Smooth muscle cell (in vitro differentiated cells): Measurements from ENCODE around the gene TSPAN15. TPM values are rescaled to one million over a fixed set of nuclear protein-coding genes. Genes with fewer than 3 reads are reported as not detected.
"Not testable (repeated sequence)": the region's sequence is repeated elsewhere in the genome, so short reads cannot be mapped to it uniquely, and the experiment has no call there.

ENCODE experiments used
- DNase-seq: peaks from one replicate; lab custom pipeline; 2025; ENCODE audit not compliant: unreplicated experiment; lab: John Stamatoyannopoulos, UW
- H2AFZ ChIP-seq: fragments of 200-600 bp; sonication (generic); 2 replicates; pipeline ENCODE4 v1.6.0; 2016; ENCODE audit warnings: antibody characterized with exemption, low read depth, mild to moderate bottlenecking
- H3F3A ChIP-seq: fragments of 200-600 bp; sonication (generic); 2 replicates; pipeline ENCODE4 v1.6.0; 2017; ENCODE audit warnings: antibody characterized with exemption, low read depth
- H3K27ac ChIP-seq: fragments of 200-600 bp; sonication (generic); 2 replicates; pipeline ENCODE4 v1.5.1; 2016; ENCODE audit warnings: low read depth, mild to moderate bottlenecking
- H3K27me3 ChIP-seq: fragments of 200-600 bp; sonication (generic); 2 replicates; pipeline ENCODE4 v1.6.1; 2016; ENCODE audit warnings: low read depth, mild to moderate bottlenecking
- H3K36me3 ChIP-seq: fragments of 200-600 bp; sonication (generic); 2 replicates; pipeline ENCODE4 v1.5.1; 2016; ENCODE audit warnings: low read depth
- H3K4me1 ChIP-seq: fragments of 200-600 bp; sonication (generic); 2 replicates; pipeline ENCODE4 v1.5.1; 2016; ENCODE audit warnings: low read depth
- H3K4me2 ChIP-seq: fragments of 200-600 bp; sonication (generic); 2 replicates; pipeline ENCODE4 v1.6.0; 2016; ENCODE audit warnings: mild to moderate bottlenecking
- H3K4me3 ChIP-seq: fragments of 200-600 bp; sonication (generic); 2 replicates; pipeline ENCODE4 v1.5.1; 2016; ENCODE audit warnings: mild to moderate bottlenecking
- H3K79me2 ChIP-seq: fragments of 200-600 bp; sonication (generic); 2 replicates; pipeline ENCODE4 v1.6.0; 2016; ENCODE audit warnings: low read depth, mild to moderate bottlenecking
- H3K9ac ChIP-seq: fragments of 200-600 bp; sonication (generic); 2 replicates; pipeline ENCODE4 v1.6.0; 2016; ENCODE audit warnings: low read depth
- H3K9me3 ChIP-seq: fragments of 200-600 bp; sonication (generic); replicated peaks from 2 replicates; pipeline ENCODE4 v1.5.1; 2016; ENCODE audit warnings: low read depth
- H4K20me1 ChIP-seq: fragments of 200-600 bp; sonication (generic); 2 replicates; pipeline ENCODE4 v1.6.0; 2016; ENCODE audit warnings: low read depth
- WGBS: methylation state at CpG from one replicate; pipeline ENCODE4 v1.1.7; 2016; ENCODE audit warnings: low lambda C conversion rate; 5-methylcytosine and 5-hydroxymethylcytosine counted together
- polyA plus RNA-seq: library from polyadenylated mRNA; unstranded; fragments of >200 nt; fragmentation: Nextera tagmentation; extraction: Ambion mirVana; gene quantifications from 2 replicates; pipeline ENCODE4 v1.2.1, GENCODE V29; 2016
- total RNA-seq: library from RNA; depleted of rRNA; stranded (reverse); fragments of >200 nt; gene quantifications from 2 replicates; pipeline ENCODE4 v1.2.3, GENCODE V29; 2014
- TF ChIP-seq, protein P1 (sequence below): fragments of 200-600 bp; sonication (generic); IDR thresholded peaks from 2 replicates; pipeline ENCODE4 v1.5.1; 2017; ENCODE audit warnings: borderline replicate concordance, mild to moderate bottlenecking, antibody characterized with exemption; ENCODE audit not compliant: insufficient read depth, poor library complexity, severe bottlenecking

Gene TSPAN15
- total and polyA plus RNA-seq, 2 experiments from 2014 or later, result 113 to 249 TPM

DNA sequence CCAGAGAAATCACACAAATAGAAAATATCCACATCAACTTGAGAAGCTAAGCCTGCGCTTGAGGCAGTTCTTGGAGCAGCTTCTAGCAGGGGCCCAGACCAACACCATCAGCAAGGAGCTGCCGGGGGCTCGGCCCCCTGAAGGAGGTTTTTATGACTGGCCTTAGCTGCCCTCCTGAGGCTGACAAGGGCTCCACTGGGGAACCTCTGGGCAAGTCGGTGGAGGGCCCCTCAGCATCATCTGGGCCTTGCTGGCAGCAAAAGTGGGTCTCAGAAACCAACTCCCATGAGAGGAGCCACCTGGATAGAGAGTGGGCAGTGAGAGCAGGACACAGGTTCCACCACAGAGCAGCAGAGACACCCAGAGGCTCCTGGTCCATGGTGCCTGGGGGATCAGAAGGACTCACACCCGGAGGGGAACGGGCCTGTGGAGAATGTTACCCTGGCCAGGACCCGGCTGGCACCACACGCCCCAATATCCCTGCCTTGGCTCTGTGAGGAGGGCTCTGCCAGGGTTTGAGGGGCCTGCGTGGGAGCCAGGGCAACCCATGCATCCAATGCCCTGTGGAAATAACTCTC lies 66.1 kb downstream of the TSPAN15 start:
- no peak overlapping the region for H3K9ac ChIP-seq
- 91% methylated on average over 9 of the region's 9 CpGs for WGBS
- H3K79me2 ChIP-seq, result no peaks in the 10 kb centered on the region
- no peaks in the 10 kb centered on the region for H3K9me3 ChIP-seq
- H3K36me3 ChIP-seq, result peaks cover 7% of the 10 kb centered on the region
- DNase-seq, result no peak
- H3K27me3 ChIP-seq, result no peaks in the 10 kb centered on the region
- no peak overlapping the region for H3K27ac ChIP-seq
- no peak overlapping the region for H3K4me3 ChIP-seq
- no peaks in the 10 kb centered on the region for H3K4me1 ChIP-seq
- no peaks in the 10 kb centered on the region for H3F3A ChIP-seq
- TF ChIP-seq, protein P1, sequence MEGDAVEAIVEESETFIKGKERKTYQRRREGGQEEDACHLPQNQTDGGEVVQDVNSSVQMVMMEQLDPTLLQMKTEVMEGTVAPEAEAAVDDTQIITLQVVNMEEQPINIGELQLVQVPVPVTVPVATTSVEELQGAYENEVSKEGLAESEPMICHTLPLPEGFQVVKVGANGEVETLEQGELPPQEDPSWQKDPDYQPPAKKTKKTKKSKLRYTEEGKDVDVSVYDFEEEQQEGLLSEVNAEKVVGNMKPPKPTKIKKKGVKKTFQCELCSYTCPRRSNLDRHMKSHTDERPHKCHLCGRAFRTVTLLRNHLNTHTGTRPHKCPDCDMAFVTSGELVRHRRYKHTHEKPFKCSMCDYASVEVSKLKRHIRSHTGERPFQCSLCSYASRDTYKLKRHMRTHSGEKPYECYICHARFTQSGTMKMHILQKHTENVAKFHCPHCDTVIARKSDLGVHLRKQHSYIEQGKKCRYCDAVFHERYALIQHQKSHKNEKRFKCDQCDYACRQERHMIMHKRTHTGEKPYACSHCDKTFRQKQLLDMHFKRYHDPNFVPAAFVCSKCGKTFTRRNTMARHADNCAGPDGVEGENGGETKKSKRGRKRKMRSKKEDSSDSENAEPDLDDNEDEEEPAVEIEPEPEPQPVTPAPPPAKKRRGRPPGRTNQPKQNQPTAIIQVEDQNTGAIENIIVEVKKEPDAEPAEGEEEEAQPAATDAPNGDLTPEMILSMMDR, result no peak
- H3K4me2 ChIP-seq, result no peak overlapping the region
- no peak overlapping the region for H2AFZ ChIP-seq
- peaks cover 14% of the 10 kb centered on the region for H4K20me1 ChIP-seq

DNA sequence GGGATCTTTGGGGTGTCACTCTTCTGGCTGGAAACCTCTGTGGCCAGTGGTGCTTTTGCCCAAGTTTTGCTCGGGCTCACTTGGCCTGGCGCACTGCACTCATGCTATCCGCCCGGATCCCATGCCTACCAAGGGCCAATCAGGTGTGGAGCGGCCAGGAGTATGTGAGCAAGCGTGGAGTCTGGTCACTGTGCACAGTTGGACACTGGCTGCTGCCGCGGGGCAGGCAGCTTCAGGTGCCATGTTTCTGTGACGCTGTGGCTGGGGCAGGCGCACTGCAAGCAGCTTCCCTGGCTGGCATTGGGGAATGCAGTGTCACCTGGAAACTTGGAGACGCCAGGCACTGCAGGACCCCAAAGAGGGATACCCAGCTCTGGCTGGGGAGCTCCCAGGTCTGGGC lies 76.7 kb downstream of the TSPAN15 start:
- H3K4me3 ChIP-seq, result no peak overlapping the region
- no peak overlapping the region for H2AFZ ChIP-seq
- no peaks in the 10 kb centered on the region for H3K27me3 ChIP-seq
- no peak for DNase-seq
- no peaks in the 10 kb centered on the region for H3K79me2 ChIP-seq
- no peaks in the 10 kb centered on the region for H3K36me3 ChIP-seq
- no peaks in the 10 kb centered on the region for H4K20me1 ChIP-seq
- H3K4me2 ChIP-seq, result no peak overlapping the region
- TF ChIP-seq, protein P1, result no peak
- no peaks in the 10 kb centered on the region for H3K4me1 ChIP-seq
- no peak overlapping the region for H3K9ac ChIP-seq
- H3K27ac ChIP-seq, result no peak overlapping the region
- WGBS, result 96% methylated on average over 11 of the region's 11 CpGs
- no peaks in the 10 kb centered on the region for H3K9me3 ChIP-seq
- no peaks in the 10 kb centered on the region for H3F3A ChIP-seq

DNA sequence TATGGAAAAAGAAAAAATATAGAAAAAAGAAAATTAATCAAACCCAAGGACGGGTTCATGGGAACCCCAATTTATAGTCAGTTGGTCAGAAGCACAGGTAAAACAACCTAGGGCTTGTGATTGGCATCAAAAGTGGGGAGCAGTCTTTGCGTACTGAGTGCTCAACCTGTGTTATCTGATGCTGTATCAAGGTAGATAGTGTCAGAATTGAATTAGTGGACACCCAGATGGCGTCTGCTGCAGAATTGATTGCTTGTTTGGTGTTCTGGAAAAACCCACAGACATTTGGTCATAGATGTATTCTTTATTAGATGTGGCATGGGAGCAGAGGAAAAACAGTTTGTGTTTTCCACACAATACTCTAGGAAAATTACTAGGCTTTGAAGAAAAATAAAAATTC lies 82.4 kb downstream of the TSPAN15 start:
- DNase-seq, result no peak
- no peaks in the 10 kb centered on the region for H3K27me3 ChIP-seq
- no peaks in the 10 kb centered on the region for H3K4me1 ChIP-seq
- TF ChIP-seq, protein P1, result no peak
- H3K36me3 ChIP-seq, result no peaks in the 10 kb centered on the region
- no peak overlapping the region for H3K4me3 ChIP-seq
- H3K9me3 ChIP-seq, result no peaks in the 10 kb centered on the region
- no peak overlapping the region for H2AFZ ChIP-seq
- no peak overlapping the region for H3K9ac ChIP-seq
- 85% methylated on average over 3 of the region's 3 CpGs for WGBS
- no peaks in the 10 kb centered on the region for H4K20me1 ChIP-seq
- H3K79me2 ChIP-seq, result no peaks in the 10 kb centered on the region
- H3K4me2 ChIP-seq, result no peak overlapping the region
- no peak overlapping the region for H3K27ac ChIP-seq
- no peaks in the 10 kb centered on the region for H3F3A ChIP-seq

DNA sequence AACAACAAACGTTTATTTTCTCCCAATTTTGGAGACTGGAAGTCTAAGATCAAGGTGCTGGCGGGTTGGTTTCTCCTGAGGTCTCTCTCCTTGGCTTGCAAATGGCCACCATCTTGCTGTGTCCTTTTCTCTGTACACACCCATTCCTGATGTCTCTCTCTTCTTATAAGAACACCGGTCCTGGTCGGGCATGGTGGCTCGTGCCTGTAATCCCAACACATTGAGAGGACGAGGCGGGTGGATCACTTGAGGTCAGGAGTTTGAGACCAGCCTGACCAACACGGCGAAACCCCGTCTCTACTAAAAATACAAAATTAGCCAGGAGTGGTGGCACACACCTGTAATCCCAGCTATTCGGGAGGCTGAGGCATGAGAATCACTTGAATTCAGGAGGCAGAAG lies 85.3 kb downstream of the TSPAN15 start:
- WGBS, result 97% methylated on average over 11 of the region's 11 CpGs
- H3K4me2 ChIP-seq, H3K36me3 ChIP-seq, H3K27ac ChIP-seq, H3K4me1 ChIP-seq, H3K27me3 ChIP-seq, H3K9me3 ChIP-seq, DNase-seq, H4K20me1 ChIP-seq, H3K4me3 ChIP-seq, H3F3A ChIP-seq, H3K79me2 ChIP-seq, H3K9ac ChIP-seq, H2AFZ ChIP-seq: not testable (repeated sequence)
